ENCODE results near the gene CCDC24.

The CCDC24 gene

DNA sequence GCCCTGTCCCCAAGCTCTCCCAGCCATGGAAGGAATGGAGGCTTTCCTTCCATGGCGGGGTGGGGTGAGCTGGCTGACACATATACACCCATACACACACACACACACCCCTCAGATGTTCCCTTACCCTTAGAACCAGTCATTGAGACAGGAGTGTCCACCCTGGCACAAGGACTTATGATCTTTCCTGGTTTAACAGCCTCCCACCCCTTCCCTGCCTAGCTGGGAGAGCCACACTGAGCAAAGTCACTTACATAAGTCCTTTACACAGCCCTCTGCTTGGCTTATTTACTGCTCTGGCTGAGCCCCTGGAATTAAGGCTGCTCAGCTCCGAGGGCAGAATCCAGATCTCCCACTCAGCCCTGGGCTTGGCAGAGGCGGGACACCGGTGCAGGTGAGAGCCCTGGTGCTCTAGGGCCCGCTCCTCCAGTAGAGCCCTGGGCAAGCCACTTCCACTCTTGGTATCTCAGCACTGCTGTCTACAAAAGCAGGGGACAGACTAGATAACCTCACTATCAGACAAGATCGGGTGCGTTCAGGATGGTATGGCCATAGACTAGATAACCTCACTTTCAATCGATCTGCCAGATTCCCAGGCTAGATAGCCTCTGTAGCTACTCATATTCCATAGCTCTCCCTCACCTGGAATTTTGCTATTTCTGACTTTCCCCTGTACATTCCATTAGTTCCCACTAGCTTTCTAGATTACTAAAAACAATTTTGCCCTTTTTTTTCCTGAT is 23.1 kb downstream of the CCDC24 start:
- TF ChIP-seq CTCF (IDR thresholded peaks at IDR 0.05; ENCODE audit: insufficient read depth, low read depth, low read length, missing control alignments): no peak
- no peak for DNase-seq (ENCODE audit: low read depth)
- no peak overlapping the region for H3K4me3 ChIP-seq (ENCODE audit: low read depth, low read length)

DNA sequence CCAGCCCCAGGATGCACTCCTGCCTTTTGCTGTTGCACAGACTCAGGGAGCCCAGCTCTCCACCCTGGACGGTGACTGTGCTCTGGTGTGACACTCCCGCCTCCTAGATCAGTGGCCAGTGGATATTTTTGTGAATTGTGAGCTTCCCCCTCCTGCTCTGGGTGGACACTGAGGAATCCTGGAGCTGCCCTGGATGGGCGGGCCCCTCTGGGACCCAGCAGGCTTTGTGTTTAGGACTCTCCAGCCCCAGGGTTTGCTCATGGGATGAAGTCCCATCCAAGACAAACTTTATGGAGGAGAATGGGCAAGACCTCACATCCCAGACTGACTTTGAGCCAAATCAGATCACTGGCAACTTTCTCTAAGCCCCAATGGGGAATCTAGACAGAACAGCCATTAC is 23.8 kb downstream of the CCDC24 start:
- no peak for DNase-seq (ENCODE audit: low read depth)
- no peak for TF ChIP-seq CTCF (IDR thresholded peaks at IDR 0.05; ENCODE audit: insufficient read depth, low read depth, low read length, missing control alignments)
- no peak overlapping the region for H3K4me3 ChIP-seq (ENCODE audit: low read depth, low read length)

- TF ChIP-seq CTCF (IDR thresholded peaks at IDR 0.05; ENCODE audit: insufficient read depth, low read depth, low read length, missing control alignments): no peak
- no peak for DNase-seq (ENCODE audit: low read depth)
- no peak overlapping the region for H3K4me3 ChIP-seq (ENCODE audit: low read depth, low read length)
Observed at GRCh38 chr1:44016041-44016889, 24.9 kb downstream of the CCDC24 start.

DNA sequence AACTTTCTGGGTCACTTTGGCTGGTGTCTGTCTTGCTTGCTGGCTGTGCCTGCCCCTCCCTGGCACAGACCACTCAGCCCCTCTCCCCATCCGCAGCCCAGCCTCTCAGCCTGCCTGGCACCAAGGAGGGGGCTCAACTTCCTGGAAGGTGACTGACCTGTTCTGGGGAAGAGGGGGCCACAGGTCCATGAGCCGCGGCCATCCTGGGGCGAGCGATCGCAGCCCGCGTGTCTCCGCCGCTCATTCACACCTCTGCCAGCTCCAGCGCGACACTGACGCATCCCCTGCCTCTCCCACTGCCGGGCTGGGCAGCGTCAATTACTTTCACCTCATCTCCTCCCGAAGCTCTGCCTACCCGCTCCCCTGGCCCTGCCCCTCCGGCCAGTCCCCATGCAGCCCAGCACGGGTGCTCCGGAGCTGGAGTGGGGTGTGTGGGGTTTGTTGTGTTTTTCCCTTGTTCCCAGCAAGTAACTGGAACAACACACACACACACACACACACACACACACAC is 25.5 kb downstream of the CCDC24 start:
- no peak overlapping the region for H3K4me3 ChIP-seq (ENCODE audit: low read depth, low read length)
- TF ChIP-seq CTCF (IDR thresholded peaks at IDR 0.05; ENCODE audit: insufficient read depth, low read depth, low read length, missing control alignments): no peak
- no peak for DNase-seq (ENCODE audit: low read depth)

DNA sequence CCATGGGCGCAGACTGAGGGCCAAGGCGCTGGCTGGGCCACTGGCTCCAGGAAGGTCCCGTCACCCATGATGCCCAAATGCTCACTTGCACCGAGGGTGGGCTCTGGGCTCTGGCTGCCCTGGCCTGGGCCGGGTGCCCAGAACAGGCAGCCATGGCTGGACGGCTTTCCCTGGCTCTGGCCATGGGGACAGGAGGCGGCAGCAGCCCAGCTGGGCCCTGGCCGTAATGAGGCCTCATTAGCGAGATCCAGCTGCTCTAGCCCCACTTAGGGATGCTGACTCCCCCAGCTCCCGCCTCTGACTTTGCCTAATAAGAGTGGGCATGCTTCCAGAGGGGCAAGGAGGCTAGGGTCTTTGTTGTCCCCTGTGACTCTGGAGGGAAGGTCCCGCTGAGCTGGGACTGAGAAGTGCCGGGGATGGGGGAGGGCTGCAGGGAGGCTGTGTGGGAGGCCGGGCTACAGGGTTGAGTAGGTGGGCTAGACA is 28.1 kb downstream of the CCDC24 start:
- no peak for DNase-seq (ENCODE audit: low read depth)
- H3K4me3 ChIP-seq (ENCODE audit: low read depth, low read length): no peak overlapping the region
- no peak for TF ChIP-seq CTCF (IDR thresholded peaks at IDR 0.05; ENCODE audit: insufficient read depth, low read depth, low read length, missing control alignments)

- H3K4me3 ChIP-seq (ENCODE audit: low read depth, low read length): no peak overlapping the region
- no peak for DNase-seq (ENCODE audit: low read depth)
- TF ChIP-seq CTCF (IDR thresholded peaks at IDR 0.05; ENCODE audit: insufficient read depth, low read depth, low read length, missing control alignments): no peak
Observed at GRCh38 chr1:44020464-44020863, 29.1 kb downstream of the CCDC24 start.
